T-helper 2 cell treated with Interferon-gamma antibody and Interleukin-4, amounts not matched to agents 100 ng/mL and 5 ng/mL, for 36 hours (primary cell): Measurements from ENCODE around the gene LOC128125822. TPM values are rescaled to one million over a fixed set of nuclear protein-coding genes. Genes with fewer than 3 reads are reported as not detected.
"Not testable (repeated sequence)": the region's sequence is repeated elsewhere in the genome, so short reads cannot be mapped to it uniquely, and the experiment has no call there.

ENCODE experiments used
- intact Hi-C: fragments of 100-400 bp; cut with micrococcal nuclease; formaldehyde crosslinking; loops from one replicate; pipeline ENCODE4 v1.15.1; 2023
- total RNA-seq: library from RNA; stranded (reverse); gene quantifications from 2 replicates; pipeline ENCODE4 v1.2.3, GENCODE V29; 2022

The LOC128125822 gene

DNA sequence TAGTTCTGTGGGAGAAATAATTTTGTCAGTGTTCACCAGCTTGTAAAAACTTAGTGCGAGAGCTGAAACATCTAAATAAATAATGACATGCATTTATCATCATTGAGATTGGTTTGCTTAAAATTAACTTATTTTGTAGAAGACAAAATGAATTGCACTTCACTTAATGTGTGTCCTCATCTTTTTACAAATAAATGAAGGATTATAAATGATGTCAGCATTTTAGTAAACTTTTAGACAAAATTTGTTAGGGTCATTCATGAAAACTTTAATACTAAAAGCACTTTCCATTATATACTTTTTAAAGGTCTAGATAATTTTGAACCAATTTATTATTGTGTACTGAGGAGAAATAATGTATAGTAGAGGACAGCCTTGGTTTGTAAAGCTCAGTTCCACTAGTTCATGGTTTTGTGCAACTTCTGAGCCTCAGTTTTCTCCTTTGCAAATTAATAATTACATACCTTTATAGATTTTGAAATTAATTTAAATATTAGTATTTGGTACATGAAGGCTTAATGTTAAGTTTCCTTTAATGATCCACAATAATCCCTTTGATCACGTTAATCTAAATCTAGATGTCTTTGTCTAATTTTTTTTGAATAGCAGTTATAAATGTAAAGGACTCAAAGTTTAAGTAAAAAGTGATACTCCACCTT lies 9.2 kb downstream of the LOC128125822 start:
- intact Hi-C loops = no loop called here

DNA sequence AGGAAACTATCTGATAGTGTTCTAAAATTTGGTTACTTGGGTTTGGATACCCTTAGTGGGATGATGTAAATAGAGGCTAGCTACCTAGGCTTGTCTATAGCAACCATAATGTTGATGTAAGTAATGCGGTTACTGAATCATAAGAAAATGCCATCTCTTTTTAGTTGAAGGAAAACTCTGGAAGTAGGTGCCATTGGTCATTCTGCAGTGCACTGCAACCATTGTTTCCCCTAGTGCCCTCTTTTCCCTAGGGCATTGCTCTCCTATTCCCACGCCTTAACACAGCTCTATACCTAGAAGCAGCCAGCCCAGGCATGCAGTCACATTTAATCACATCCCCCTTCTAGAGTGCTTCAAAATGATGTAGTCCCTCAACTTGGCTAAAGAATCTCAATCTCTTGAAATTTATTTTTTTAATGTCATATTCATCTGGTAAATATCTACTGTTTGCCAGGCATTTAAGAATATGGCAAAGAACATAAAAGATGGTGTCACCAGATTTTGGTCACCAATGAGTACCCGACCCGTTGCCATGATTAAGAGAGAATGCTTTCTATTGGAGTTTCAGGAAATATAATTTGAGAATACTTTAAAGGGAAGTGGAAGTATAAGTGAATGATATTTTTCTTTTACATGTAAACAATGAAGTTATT lies 10.4 kb downstream of the LOC128125822 start:
- intact Hi-C loops = no loop called here

DNA sequence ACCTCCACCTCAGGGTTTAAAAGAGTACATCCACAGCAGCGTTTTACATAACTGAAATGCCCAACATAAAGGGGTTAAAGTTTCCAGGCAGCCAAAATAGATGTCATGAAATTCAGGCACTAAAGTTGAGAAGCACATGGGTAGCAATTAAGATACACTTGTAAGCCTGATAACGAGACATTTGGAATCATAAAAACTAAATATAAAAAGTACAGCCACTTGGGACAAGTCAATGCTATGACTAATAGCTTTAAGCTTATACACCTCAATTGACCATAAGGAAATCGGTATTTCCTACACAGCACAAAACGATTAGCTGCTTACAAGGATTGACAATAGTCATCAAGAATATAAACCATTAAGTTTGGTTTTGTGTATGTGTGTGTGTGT lies 11.8 kb downstream of the LOC128125822 start:
- intact Hi-C loops = no loop called here

DNA sequence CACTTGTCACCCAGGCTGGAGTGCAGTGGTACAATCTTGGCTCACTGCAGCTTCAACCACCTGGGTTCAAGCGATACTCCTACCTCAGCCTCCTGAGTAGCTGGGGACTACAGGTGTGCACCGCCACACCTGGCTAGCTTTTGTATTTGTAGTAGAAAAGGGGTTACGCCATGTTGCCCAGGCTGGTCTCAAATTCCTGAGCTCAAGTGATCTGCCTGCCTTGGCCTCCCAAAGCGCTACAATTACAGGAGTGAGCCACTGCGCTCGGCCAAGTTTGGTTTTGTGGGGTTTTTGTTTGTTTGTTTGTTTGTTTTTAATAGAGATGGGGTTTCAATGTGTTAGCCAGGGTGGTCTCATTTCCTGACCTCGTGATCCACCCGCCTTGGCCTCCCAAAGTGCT lies 12.3 kb downstream of the LOC128125822 start:
- intact Hi-C loops = no loop called here

DNA sequence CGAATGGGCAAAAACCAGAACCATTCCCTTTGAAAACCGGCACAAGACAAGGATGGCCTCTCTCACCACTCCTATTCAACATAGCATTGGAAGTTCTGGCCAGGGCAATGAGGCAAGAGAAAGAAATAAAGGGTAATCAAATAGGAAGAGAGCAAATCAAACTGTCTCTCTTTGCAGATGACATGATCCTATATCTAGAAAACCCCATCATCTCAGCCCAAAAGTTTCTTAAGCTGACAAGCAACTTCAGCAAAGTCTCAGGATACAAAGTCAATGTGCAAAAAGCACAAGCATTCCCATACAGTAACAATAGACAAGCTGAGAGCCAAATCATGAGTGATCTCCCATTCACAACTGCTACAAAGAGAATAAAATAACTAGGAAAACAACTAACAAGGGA lies 13.4 kb downstream of the LOC128125822 start:
- intact Hi-C loops = not testable (repeated sequence)

DNA sequence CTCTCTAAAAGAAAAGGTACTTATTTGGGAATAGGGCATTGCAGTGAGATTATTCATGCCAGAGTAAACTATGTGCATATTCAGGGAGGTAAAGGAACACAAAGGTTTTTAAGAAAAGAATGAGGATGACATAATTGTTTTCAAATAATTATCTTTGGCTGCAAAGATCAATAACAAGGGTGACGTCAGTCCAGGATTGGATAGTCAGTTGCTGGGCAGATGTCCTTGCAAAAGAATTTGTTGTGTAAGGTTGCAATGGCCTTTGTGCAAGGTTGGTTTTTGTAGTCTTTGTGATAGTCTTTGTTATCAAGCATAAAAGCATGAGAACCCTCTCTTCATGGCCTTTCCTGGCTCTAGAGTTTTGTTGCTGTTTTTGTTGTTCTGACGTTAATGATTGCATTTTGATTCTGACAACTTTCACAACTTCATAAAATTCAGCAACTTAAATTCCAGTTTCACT lies 17.7 kb downstream of the LOC128125822 start:
- intact Hi-C loops = no loop called here

DNA sequence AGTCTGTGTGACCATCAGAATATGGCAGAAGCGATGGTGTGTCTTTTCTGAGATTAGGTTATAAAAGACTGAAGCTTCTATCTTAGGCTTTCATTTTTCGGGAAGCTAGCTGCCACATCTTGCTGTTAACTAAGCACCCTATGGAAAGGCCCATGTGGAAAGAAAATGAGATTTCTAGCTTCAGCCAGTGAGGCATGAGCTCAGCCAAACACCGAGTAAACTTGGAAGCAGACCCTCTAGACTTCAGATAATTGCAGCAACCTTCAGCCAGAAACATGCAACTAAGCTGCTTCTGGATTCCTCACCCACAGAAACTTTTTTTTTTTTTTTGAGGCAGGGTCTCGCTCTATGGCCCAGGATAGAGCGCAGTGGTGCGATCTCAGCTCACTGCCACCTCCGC lies 20.6 kb downstream of the LOC128125822 start:
- intact Hi-C loops = no loop called here

DNA sequence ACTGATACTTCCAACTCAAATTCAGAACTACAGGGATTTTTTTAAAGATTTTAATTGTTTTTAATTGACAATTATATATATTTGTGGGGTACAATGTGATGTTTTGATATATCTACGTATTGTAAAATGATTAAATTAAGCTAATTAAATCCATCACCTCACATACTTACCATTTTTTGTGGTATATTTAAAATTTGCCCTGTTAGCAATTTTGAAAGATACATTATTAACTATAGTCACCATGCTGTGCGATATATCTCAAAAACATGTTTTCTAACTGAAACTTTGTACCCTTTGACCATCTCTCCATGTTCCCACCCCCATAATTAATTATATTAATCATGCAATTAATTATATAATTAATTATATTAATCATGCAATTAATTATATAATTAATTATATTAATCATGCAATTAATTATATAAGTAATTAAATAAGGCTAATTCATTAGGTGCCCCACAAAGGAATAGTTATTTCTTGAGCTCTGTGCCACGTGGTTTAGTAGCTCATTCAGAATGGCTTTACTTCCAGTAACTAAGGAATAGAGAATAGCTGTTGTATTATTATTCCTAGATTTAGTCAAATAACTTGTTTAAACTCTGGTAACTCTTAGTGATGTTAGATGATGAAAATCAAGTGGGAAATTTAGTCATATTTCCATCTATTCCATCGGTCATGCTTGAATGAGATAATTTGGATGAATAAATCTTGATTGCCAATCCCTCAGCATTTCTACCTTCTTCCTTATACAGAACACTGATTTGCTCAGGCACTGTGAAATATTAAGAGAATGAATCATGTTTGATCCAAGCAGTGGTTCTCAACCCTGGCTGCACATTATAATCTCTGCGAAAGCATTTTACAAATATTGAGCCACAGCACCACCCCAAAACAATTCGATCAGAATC lies 25.1 kb downstream of the LOC128125822 start:
- intact Hi-C loops = loop anchor here (1.0 to 5.0 kb wide), 5 partner anchors 24 to 245 kb away; partner anchors contain the start of gene PHF3

DNA sequence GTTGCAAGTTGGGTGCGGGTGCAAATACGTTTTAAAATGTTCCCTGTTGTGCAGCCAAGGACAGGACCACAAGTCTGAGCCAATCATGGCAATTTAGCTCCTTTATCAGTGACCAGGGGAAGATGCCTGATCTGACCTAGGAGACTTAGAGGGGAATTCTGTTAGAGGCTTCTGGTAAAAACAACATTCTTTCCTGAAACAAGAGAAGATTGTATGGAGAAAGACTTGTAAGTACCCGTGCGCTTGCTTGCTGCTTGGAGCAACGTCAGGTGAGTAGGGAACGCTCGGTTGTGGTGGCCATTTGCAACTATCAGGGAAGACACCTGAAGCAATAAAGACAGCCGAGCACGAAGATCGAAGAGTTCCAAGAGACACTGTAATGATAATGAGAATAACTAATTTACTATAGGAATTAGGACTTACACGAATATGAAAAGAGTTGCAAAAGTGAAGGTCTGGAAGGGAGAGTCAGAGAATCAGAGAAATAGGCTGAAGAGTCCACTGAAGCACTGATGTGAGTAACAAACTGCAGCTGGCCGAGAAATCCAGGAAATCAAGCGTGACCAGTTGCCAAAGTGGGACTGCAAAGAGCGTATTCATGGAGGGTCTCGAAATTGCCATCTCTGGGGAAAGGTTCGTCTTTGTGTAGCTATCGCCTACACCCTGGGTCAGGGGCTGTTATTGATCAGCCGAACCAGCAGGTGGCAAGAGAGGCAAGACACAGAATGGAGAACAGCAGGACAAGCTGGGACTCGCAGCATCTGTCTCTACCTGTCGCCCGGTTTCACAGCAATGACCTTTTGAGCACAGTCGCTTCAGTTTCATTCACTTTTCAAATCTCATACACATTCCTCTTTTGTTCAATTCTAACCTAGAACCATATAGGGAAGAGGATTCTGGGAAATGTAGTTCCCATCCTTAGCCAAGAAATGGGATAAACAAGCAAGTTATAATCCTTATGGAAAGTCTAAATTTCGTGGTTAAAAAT lies 26.1 kb downstream of the LOC128125822 start:
- intact Hi-C loops = loop anchor here (1.0 to 5.0 kb wide), 5 partner anchors 25 to 246 kb away; partner anchors contain the start of gene PHF3

DNA sequence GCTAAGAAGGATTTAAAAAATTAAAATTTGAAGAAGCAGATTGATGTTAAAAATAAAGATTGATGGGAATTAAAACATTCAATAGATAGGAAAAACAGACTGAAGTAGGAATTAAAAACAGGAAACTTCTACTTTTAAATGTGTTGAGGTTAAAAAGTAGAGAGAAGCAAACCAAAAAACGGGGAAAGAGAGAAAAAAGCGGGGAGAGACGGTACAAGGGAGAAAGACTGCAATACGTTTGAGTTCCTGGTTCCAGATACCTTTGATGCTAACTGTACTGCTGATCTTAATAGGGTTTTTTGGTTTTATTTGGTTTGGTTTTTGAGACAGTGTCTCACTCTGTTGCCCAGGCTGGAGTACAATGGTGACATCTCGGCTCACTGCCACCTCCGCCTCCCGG lies 27.0 kb downstream of the LOC128125822 start:
- intact Hi-C loops = loop anchor here (5.0 kb wide), 1 partner anchor 108 kb away; no protein-coding TSS in a partner anchor

DNA sequence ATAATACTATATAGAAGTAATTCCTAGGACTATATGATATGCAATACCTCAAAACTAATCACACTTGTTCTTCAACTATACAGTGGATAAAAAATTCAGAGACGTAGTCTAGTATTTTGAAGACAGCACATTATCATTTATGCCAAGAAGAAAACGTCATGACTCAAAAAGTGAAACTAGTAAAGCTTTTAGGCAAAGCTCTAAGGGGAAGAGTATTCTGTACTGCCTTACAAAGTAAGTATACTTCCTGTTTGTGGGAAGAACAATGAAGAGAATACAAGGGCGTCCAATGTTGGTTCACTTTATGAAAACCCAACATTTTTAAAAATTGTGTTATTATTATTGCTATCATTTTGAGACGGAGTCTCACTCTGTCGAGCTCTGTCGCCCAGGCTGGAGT lies 27.9 kb downstream of the LOC128125822 start:
- intact Hi-C loops = no loop called here

DNA sequence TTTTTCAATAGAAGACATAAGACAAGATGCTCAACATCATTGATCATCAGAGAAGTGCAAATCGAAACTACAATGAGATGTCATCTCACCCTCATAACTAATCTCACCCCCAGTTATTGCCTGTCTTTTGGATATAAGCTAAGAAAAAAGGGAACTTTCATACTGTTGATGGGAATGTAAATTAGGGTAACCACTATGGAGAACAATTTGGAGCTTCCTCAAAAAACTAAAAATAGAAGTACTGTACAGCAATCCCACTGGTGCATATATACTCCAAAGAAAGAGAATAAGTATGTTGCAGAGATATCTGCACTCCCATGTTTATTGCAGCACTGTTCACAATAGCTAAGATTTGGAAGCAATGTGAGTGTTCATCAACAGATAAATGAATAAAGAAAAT lies 37.0 kb downstream of the LOC128125822 start:
- intact Hi-C loops = no loop called here

DNA sequence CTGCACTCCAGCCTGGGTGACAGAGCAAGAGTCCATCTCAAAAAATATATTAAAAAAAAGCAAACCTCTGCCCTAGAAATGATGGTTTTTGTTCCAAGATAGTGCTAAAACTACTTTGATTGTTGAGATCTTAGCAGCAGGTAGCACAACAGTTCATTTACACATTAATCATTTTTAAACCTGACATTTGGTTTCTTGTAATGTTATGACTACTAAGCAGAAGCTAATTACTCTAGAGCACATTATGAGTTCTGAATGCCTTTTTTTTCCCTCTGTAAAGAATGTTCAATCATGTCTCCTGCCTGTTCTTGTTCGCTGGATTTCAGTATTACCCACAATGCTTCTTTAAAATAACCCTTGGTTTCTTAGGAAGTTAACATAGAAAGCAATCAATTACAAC lies 38.7 kb downstream of the LOC128125822 start:
- intact Hi-C loops = no loop called here

DNA sequence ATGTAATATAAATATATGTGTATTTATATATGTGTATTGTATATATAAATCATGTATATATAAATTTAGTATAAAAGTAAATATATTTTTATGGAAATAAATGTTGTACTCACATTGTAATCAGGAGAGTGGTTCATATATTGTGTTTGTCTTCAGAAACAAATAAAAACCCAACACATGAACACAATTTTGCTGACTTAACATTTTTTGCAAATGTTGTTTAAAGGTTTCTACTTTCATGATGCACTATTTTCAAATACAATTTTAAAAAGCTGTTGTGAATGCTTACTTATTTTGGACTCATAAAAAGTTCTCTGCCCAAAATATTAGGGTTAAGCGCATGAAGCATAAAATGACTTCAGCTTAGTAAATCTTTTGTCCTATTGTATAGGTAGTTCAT lies 39.3 kb downstream of the LOC128125822 start:
- intact Hi-C loops = no loop called here

DNA sequence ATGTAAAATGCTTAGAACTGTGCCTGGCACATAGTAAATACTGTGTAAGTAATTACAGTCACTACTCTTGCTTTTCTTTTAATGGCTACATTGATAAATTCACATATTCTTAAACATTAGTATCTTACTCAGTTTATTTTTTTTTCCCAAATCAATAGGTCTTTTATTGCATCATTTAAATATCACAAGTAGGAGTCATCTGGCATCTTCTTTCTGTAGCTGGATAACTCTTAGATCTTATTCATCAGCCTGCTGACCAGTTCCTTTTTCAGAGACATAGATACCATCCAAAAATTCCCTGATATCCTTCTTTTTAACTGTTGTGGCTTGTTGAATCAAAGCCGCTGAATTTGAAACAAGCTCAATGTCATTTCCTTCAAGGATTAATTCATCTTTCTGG lies 43.3 kb downstream of the LOC128125822 start:
- intact Hi-C loops = no loop called here

Other genes with a start within 250 kb of the LOC128125822 start
- 102 and 105 TPM in 2 replicates for gene PTP4A1, start within 50 bp of the LOC128125822 start, total RNA-seq
- gene PHF3, start 63.3 kb downstream of the LOC128125822 start, total RNA-seq = 44.3 and 45.2 TPM in 2 replicates